ENCODE data around the gene RGMA.

DNA sequence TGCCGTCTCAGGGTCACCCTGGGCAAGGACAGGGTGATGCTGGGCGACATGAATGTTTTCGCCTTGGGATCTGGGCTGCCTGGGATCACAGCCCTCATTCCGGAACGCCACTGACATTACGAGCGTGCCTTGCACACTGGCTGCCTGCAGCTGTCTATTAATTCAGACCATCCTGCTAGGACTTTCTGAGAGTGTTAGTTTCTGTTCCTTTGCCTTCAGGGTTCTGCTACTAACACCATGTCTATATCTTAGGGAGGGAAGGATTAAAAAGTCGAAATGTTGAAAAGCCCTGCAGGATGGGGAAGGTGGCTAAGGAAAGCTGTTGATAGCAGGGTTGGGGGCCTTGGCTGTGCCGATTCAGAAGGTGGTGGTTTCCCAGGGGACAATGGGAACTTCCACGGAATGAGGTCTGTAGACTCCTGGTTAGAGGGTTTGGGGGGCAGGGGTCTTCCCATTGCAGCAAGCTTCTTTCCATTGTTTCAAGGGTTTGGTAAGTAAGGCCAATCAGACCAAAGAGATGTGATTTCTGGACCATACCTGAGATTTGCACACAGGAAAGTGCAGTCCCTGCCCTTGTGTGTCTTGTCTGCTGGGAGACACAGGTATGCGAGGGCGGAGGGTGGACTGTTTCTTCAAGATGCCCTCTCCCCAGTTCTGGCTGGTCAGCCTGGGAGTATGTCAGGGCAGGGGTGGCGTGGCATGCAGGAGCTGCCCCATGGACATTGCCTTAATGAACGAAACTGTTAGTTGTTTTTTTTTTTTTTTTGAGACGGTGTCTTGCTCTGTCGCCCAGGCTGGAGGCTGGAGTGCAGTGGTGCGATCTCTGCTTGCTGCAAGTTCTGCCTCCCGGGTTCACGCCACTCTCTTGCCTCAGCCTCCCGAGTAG, 50.9 kb downstream of the RGMA start:
- TF ChIP-seq, protein P1, sequence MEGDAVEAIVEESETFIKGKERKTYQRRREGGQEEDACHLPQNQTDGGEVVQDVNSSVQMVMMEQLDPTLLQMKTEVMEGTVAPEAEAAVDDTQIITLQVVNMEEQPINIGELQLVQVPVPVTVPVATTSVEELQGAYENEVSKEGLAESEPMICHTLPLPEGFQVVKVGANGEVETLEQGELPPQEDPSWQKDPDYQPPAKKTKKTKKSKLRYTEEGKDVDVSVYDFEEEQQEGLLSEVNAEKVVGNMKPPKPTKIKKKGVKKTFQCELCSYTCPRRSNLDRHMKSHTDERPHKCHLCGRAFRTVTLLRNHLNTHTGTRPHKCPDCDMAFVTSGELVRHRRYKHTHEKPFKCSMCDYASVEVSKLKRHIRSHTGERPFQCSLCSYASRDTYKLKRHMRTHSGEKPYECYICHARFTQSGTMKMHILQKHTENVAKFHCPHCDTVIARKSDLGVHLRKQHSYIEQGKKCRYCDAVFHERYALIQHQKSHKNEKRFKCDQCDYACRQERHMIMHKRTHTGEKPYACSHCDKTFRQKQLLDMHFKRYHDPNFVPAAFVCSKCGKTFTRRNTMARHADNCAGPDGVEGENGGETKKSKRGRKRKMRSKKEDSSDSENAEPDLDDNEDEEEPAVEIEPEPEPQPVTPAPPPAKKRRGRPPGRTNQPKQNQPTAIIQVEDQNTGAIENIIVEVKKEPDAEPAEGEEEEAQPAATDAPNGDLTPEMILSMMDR (conservative IDR thresholded peaks at IDR 0.05; ENCODE audit: low read depth, low read length) = no peak
- no peak for TF ChIP-seq EZH2 (IDR thresholded peaks at IDR 0.05; ENCODE audit: low read length, unreplicated experiment)

Data from PC-3 (cell line).